RWPE1 (cell line): ENCODE results near the gene PGBD4.
A peak's percentile ranks its signal among the peaks of the same experiment; 100 is the strongest.

Experiments
- CTCF ChIA-PET: fragments of 350-600 bp; sonication (Branson Sonifier 250); formaldehyde crosslinking; extraction: SDS; loops from one replicate; lab custom pipeline; 2021; lab: Yijun Ruan, JAX
- POLR2A ChIA-PET: fragments of 400-600 bp; formaldehyde crosslinking; extraction: SDS; loops from one replicate; lab custom pipeline; 2020; ENCODE audit warnings: antibody characterized with exemption; ENCODE audit not compliant: low non-redundant PET; lab: Yijun Ruan, JAX
- DNase-seq: peaks from one replicate; pipeline ENCODE4 v3.0.0; 2012; ENCODE audit warnings: low spot score
- H3K27ac ChIP-seq: fragments of 450-650 bp; 2 replicates; pipeline ENCODE4 v1.5.1; 2017
- TF ChIP-seq, protein P1 (sequence below): fragments of 450-650 bp; conservative IDR thresholded peaks from 2 replicates; pipeline ENCODE4 v1.5.1; 2017; ENCODE audit warnings: low read depth, mild to moderate bottlenecking

The PGBD4 gene

DNA sequence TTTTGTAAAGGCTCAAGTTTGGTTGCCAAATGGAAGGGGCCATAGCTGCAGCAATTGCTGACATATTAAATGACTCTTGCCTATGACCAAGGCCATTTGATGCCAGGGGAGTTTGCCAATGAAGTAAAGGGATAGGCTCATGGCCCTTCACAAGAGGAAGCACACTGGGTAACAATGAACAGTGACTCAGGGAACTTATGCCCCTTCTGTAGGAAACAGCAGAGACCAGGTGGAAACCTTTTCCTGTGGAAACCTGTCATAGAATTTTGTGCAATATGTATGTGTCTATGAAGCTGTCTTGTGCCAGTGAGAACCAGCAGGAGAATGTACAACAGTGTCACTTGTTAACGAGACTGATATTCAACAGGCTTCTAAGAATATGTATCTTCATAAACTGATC lies 37.4 kb upstream of the PGBD4 start:
- TF ChIP-seq, protein P1, sequence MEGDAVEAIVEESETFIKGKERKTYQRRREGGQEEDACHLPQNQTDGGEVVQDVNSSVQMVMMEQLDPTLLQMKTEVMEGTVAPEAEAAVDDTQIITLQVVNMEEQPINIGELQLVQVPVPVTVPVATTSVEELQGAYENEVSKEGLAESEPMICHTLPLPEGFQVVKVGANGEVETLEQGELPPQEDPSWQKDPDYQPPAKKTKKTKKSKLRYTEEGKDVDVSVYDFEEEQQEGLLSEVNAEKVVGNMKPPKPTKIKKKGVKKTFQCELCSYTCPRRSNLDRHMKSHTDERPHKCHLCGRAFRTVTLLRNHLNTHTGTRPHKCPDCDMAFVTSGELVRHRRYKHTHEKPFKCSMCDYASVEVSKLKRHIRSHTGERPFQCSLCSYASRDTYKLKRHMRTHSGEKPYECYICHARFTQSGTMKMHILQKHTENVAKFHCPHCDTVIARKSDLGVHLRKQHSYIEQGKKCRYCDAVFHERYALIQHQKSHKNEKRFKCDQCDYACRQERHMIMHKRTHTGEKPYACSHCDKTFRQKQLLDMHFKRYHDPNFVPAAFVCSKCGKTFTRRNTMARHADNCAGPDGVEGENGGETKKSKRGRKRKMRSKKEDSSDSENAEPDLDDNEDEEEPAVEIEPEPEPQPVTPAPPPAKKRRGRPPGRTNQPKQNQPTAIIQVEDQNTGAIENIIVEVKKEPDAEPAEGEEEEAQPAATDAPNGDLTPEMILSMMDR: no peak
- POLR2A ChIA-PET: no interaction called here
- CTCF ChIA-PET: interaction anchor here (0.7 kb wide), 1 partner anchor 179 kb away, joined by 4 read pairs; no protein-coding TSS in a partner anchor
- no peak overlapping the region for H3K27ac ChIP-seq
- no peak for DNase-seq

DNA sequence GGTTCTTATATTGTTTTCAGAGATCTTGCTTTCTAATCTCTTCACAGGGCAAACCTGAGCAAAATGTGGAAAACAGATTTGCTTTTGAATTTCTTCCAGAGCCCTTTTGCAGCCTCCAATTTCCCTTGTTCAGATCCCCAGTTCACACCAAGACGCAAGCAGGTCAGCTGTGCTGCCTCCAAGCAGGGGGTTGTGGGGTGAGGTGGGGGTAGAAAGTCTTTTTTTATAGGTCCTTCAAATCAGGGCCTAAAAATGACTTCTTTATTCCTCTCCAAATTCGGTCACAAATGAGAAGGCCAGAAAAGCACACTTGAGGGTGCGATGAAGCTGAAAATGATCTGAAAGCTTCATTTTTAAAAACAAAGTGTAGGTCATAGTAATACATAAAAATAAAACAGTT lies 36.6 kb upstream of the PGBD4 start:
- ChIA-PET CTCF (no interaction called here), POLR2A (no interaction called here)
- TF ChIP-seq, protein P1: no peak
- no peak for DNase-seq
- H3K27ac ChIP-seq: no peak overlapping the region

GRCh38 chr15:34065941-34066340 lies 35.9 kb upstream of the PGBD4 start:
- POLR2A ChIA-PET: no interaction called here
- TF ChIP-seq, protein P1: no peak
- DNase-seq: peak; percentile 36
- peak overlapping the region; percentile 4; the same call in 1 of the 2 replicates for H3K27ac ChIP-seq
- CTCF ChIA-PET: no interaction called here

GRCh38 chr15:34070003-34070402 lies 31.9 kb upstream of the PGBD4 start:
- TF ChIP-seq, protein P1: no peak
- ChIA-PET POLR2A (no interaction called here), CTCF (no interaction called here)
- H3K27ac ChIP-seq: no peak overlapping the region
- no peak for DNase-seq

DNA sequence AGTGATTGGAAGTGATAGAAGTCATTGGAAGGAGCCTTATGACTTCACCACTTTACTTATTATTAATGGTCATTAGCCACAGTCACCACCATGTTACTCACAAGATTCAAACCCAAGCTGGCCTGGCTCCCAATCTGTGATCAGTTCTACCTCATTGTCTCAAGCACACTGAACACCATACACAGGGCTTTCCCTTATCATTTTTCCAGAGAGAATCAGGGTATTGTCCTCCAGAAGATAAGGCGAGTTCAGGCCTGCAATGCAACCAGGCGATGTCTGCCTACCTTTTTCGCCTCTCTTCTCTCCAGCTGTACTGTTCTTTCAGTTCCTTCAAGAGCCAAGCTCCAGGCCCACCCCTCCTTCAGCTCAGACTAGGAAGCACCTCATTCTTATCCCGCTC lies 25.1 kb upstream of the PGBD4 start:
- no peak for DNase-seq
- TF ChIP-seq, protein P1: no peak
- ChIA-PET CTCF (interaction anchor here (0.6 kb wide), 1 partner anchor 254 kb away, joined by 5 read pairs; no protein-coding TSS in a partner anchor), POLR2A (no interaction called here)
- H3K27ac ChIP-seq: no peak overlapping the region

GRCh38 chr15:34078900-34079299 lies 23.0 kb upstream of the PGBD4 start:
- TF ChIP-seq, protein P1: no peak
- DNase-seq: no peak
- ChIA-PET POLR2A (no interaction called here), CTCF (interaction anchor here (0.6 to 0.7 kb wide), 2 partner anchors 52 to 55 kb away, joined by 3 to 4 read pairs; no protein-coding TSS in a partner anchor)
- no peak overlapping the region for H3K27ac ChIP-seq
